ENCODE measurements around the gene COL27A1. TPM values are rescaled to one million over a fixed set of nuclear protein-coding genes. Genes with fewer than 3 reads are reported as not detected.

Gene COL27A1
- total RNA-seq, 2 experiments from 2014 or later = not detected

GRCh38 chr9:114163517-114163951 lies 8.2 kb downstream of the COL27A1 start:
- Histone ChIP-seq H3K4me3 (ENCODE audit: low read depth, low read length, poor library complexity, severe bottlenecking) (no peak overlapping the region), H3K79me2 (ENCODE audit: insufficient read depth, low read depth, low read length) (no peaks in the 10 kb centered on the region), H3K4me2 (ENCODE audit: low read length) (no peak overlapping the region), H3K36me3 (ENCODE audit: insufficient read depth, low read length) (no peaks in the 10 kb centered on the region), H3K9me2 (ENCODE audit: insufficient read depth, low read length) (no peaks in the 10 kb centered on the region), H2AFZ (ENCODE audit: low read length) (no peak overlapping the region), H3K9me3 (ENCODE audit: low read length) (no peaks in the 10 kb centered on the region), H4K20me1 (ENCODE audit: insufficient read depth, low read length) (no peaks in the 10 kb centered on the region), H3K4me1 (ENCODE audit: insufficient read depth, low read length, poor library complexity, severe bottlenecking) (no peaks in the 10 kb centered on the region), H3K27ac (ENCODE audit: low read depth, low read length, poor library complexity, severe bottlenecking) (no peak overlapping the region)
- ChIA-PET POLR2A (no interaction called here), CTCF (ENCODE audit: unreplicated experiment) (no interaction called here)
- intact Hi-C loops (cut with micrococcal nuclease; ENCODE audit: unreplicated experiment) = no loop called here
- TF ChIP-seq CTCF (conservative IDR thresholded peaks at IDR 0.05; ENCODE audit: low read length) = no peak
- TF ChIP-seq EZH2phosphoT487 (IDR thresholded peaks at IDR 0.05; ENCODE audit: borderline replicate concordance, low read depth, low read length) = no peak
- no TSS peak for BruUV-seq (replicated peaks)
- no peak for DNase-seq (ENCODE audit: low spot score)

- intact Hi-C loops (cut with micrococcal nuclease; ENCODE audit: unreplicated experiment) = no loop called here
- no TSS peak for BruUV-seq (replicated peaks)
- Histone ChIP-seq H3K36me3 (ENCODE audit: insufficient read depth, low read length) (no peaks in the 10 kb centered on the region), H3K9me3 (ENCODE audit: low read length) (no peaks in the 10 kb centered on the region), H3K79me2 (ENCODE audit: insufficient read depth, low read depth, low read length) (no peaks in the 10 kb centered on the region), H3K9me2 (ENCODE audit: insufficient read depth, low read length) (no peaks in the 10 kb centered on the region), H2AFZ (ENCODE audit: low read length) (no peak overlapping the region), H3K27ac (ENCODE audit: low read depth, low read length, poor library complexity, severe bottlenecking) (no peak overlapping the region), H3K4me3 (ENCODE audit: low read depth, low read length, poor library complexity, severe bottlenecking) (no peak overlapping the region), H4K20me1 (ENCODE audit: insufficient read depth, low read length) (no peaks in the 10 kb centered on the region), H3K4me1 (ENCODE audit: insufficient read depth, low read length, poor library complexity, severe bottlenecking) (no peaks in the 10 kb centered on the region), H3K4me2 (ENCODE audit: low read length) (no peak overlapping the region)
- no peak for TF ChIP-seq CTCF (conservative IDR thresholded peaks at IDR 0.05; ENCODE audit: low read length)
- no peak for TF ChIP-seq EZH2phosphoT487 (IDR thresholded peaks at IDR 0.05; ENCODE audit: borderline replicate concordance, low read depth, low read length)
- POLR2A ChIA-PET = no interaction called here
- DNase-seq (ENCODE audit: low spot score) = no peak
- CTCF ChIA-PET (ENCODE audit: unreplicated experiment) = no interaction called here
These were observed 9.0 kb downstream of the COL27A1 start for GRCh38 chr9:114164191-114164794.

DNA sequence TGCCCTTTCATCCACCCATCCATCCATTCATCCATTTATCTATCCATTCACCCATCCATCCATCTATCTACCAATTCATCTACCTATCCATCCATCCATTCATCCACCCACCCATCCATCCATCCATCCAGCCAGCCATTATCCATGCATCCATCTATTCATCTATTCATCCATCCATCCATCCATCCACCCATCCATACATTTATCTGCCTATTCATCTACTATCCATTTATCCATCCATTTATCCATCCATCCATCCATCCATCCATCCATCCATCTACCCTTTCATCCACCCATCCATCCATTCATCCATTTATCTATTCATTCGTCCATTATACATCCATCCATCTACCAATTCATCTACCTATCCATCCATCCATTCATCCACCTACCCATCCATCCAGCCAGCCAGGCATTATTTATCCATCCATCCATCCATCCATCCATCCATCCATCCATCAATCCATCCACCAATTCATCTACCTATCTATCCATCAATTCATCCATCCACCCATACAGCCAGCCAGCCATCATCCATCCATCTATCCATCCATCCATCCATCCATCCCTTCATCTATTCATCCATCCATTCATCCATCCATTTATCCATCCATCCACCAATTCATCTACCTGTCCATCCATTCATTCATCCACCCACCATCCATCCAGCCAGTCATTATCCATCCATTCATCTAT lies 10.2 kb downstream of the COL27A1 start:
- Histone ChIP-seq H4K20me1 (ENCODE audit: insufficient read depth, low read length) (no peaks in the 10 kb centered on the region), H3K4me1 (ENCODE audit: insufficient read depth, low read length, poor library complexity, severe bottlenecking) (no peaks in the 10 kb centered on the region), H3K79me2 (ENCODE audit: insufficient read depth, low read depth, low read length) (no peaks in the 10 kb centered on the region), H3K4me2 (ENCODE audit: low read length) (no peak overlapping the region), H3K27ac (ENCODE audit: low read depth, low read length, poor library complexity, severe bottlenecking) (no peak overlapping the region), H3K9me3 (ENCODE audit: low read length) (no peaks in the 10 kb centered on the region), H3K9me2 (ENCODE audit: insufficient read depth, low read length) (no peaks in the 10 kb centered on the region), H3K36me3 (ENCODE audit: insufficient read depth, low read length) (no peaks in the 10 kb centered on the region), H3K4me3 (ENCODE audit: low read depth, low read length, poor library complexity, severe bottlenecking) (no peak overlapping the region), H2AFZ (ENCODE audit: low read length) (no peak overlapping the region)
- ChIA-PET CTCF (ENCODE audit: unreplicated experiment) (no interaction called here), POLR2A (no interaction called here)
- intact Hi-C loops (cut with micrococcal nuclease; ENCODE audit: unreplicated experiment) = no loop called here
- DNase-seq (ENCODE audit: low spot score) = no peak
- no peak for TF ChIP-seq EZH2phosphoT487 (IDR thresholded peaks at IDR 0.05; ENCODE audit: borderline replicate concordance, low read depth, low read length)
- no peak for TF ChIP-seq CTCF (conservative IDR thresholded peaks at IDR 0.05; ENCODE audit: low read length)
- BruUV-seq (replicated peaks) = no TSS peak
